Heart right ventricle (tissue), 16 donors: ENCODE measurements around the gene FUT8. TPM values are rescaled to one million over a fixed set of nuclear protein-coding genes. Genes with fewer than 3 reads are reported as not detected.

Experiments
- ATAC-seq, 8 donors: fragments of 200-7000 bp; cut with Tn5 transposase; one replicate each; pipeline ENCODE4 v1.9.1; 2020; ENCODE audit warnings: mild to moderate bottlenecking in 8 of 8, moderate library complexity in 8 of 8, moderate number of reproducible peaks in 1 of 8
- DNase-seq, 2 donors: peaks; one replicate each; pipeline ENCODE4 v3.0.0-alpha.2; 2020
- H3K27ac ChIP-seq, 10 donors: fragments of 200-600 bp; sonication (generic) in 2 of 10; one replicate each; pipeline versions ENCODE4 v1.5.0 to v1.8.0; 2020 to 2022; ENCODE audit warnings: mild to moderate bottlenecking in 3 of 10
- H3K27me3 ChIP-seq, 7 donors: fragments of 200-600 bp; one replicate each; pipeline ENCODE4 v1.8.0; 2021 to 2022; ENCODE audit warnings: mild to moderate bottlenecking in 2 of 7
- H3K36me3 ChIP-seq, 9 donors: fragments of 200-600 bp; sonication (generic) in 1 of 9; one replicate each; pipeline versions ENCODE4 v1.5.0 to v1.8.0; 2020 to 2022; ENCODE audit warnings: mild to moderate bottlenecking in 2 of 9
- H3K4me1 ChIP-seq, 9 donors: fragments of 200-600 bp; sonication (generic) in 1 of 9; one replicate each; pipeline versions ENCODE4 v1.5.0 to v1.8.0; 2020 to 2022; ENCODE audit warnings: mild to moderate bottlenecking in 4 of 9
- H3K4me3 ChIP-seq, 10 donors: fragments of 200-600 bp; sonication (generic) in 2 of 10; one replicate each; pipeline versions ENCODE4 v1.5.0 to v1.8.0; 2020 to 2022; ENCODE audit warnings: mild to moderate bottlenecking in 7 of 10, moderate library complexity in 2 of 10
- H3K9me3 ChIP-seq, 11 donors: fragments of 200-600 bp in 10 of 11; sonication (generic) in 2 of 11; one replicate each; pipeline versions ENCODE4 v1.5.0 to v1.8.0; 2013 to 2022; ENCODE audit warnings: mild to moderate bottlenecking in 2 of 11, control low read depth in 1 of 11, moderate library complexity in 1 of 11
- CTCF ChIP-seq, 9 donors: fragments of 200-600 bp; sonication (generic) in 2 of 9; IDR thresholded peaks; one replicate each; pipeline versions ENCODE4 v1.5.0 to v1.8.0; 2021 to 2022; ENCODE audit warnings: antibody characterized with exemption in 9 of 9, mild to moderate bottlenecking in 5 of 9, moderate library complexity in 1 of 9
- WGBS, 2 donors: extraction: QIAGEN DNeasy Blood & Tissue Kit; methylation state at CpG; one replicate each; pipeline ENCODE4 v1.1.7; 2013; ENCODE audit warnings: inconsistent platforms in 1 of 2; 5-methylcytosine and 5-hydroxymethylcytosine counted together
- intact Hi-C, 10 donors: fragments of 100-400 bp; cut with DNase I; formaldehyde crosslinking; loops; one replicate each; pipeline versions ENCODE4 v1.11.1 to v1.14.2; 2022
- polyA plus RNA-seq, 2 donors: library from polyadenylated mRNA; stranded (reverse); fragments of 200-250 nt; gene quantifications; one replicate each; pipeline ENCODE4 v1.2.3, GENCODE V29; 2013
- total RNA-seq, 10 donors: library from RNA; stranded (reverse); fragmentation: NEBNext Ultra II Directional in 3 of 10; extraction: Animal tissue kit (Norgen Biotek cat#: 25700) in 3 of 10; gene quantifications; one replicate each; pipeline versions ENCODE4 v1.2.1 to v1.2.4, GENCODE V29; 2021 to 2023
- donor health status: Arrhythmogenic right ventricular cardiomyopathy.
- donor health status: ischemic (EF 13 %, LVEDD 7.1; RV severe dilation, severe dysfunction).
- donor health status: healthy with polysubstance abuse.
- donor health status: DM: no; HTN: yes; CAD: no.
- donor health status: DM: no; HTN: no; CAD: no.
- donor health status: ischemic (EF 25% LVEDD 6.9; RV normal size, moderate dysfunction).
- donor health status: ischemic (EF 25% LVEDD 5.7; RV mildly dilated, moderate dysfunction).
- donor health status: healthy.
- donor health status: DM: yes; HTN: yes; CAD: no.
- donor health status: Ischemic cardiomyopathy.
- donor health status: ischemic (EF 35%, LVEDD 5.7; RV mildly dilated, moderate dysfunction).
- donor health status: nonischemic (EF 11% LVEDD 7.7; RV severe dilation, severe dysfunction).
- donor health status: DM: yes; HTN: yes; CAD: no.
- donor health status: PGD.
- donor health status: ischemic (EF 29% LVEDD 5.4; RV normal size, mild dysfunction).
- donor health status: nonischemic (EF 23%, LVEDD 6.1; RV moderate dilation, normal function).

FUT8 gene
- total and polyA plus RNA-seq, 12 donors: 2.9 to 16.1 (median 9.9) TPM

- Histone ChIP-seq H3K27ac (no peak overlapping the region), H3K27me3 (no peaks in the 10 kb centered on the region), H3K4me3 (no peak overlapping the region), H3K9me3 (peaks cover 0 to 8% (median 0%) of the 10 kb centered on the region in 11 donors), H3K4me1 (peaks cover 0 to 28% (median 6%) of the 10 kb centered on the region in 9 donors), H3K36me3 (no peaks in the 10 kb centered on the region)
- intact Hi-C loops: no loop called here
- no peak for TF ChIP-seq CTCF (IDR thresholded peaks at IDR 0.05)
- DNase-seq (no peak), ATAC-seq (no peak)
- 24 to 39% methylated on average over 1 of the region's 1 CpG for WGBS, 2 donors
Measured at GRCh38 chr14:65502676-65503124, 90.2 kb downstream of the FUT8 start.

GRCh38 chr14:65503771-65504170 is 91.2 kb downstream of the FUT8 start:
- 89 to 92% methylated on average over 3 of the region's 3 CpGs for WGBS, 2 donors
- Histone ChIP-seq H3K27me3 (no peaks in the 10 kb centered on the region), H3K9me3 (peaks cover 0 to 16% (median 0%) of the 10 kb centered on the region in 11 donors), H3K27ac (no peak overlapping the region), H3K4me3 (no peak overlapping the region), H3K36me3 (no peaks in the 10 kb centered on the region), H3K4me1 (peaks cover 0 to 18% (median 6%) of the 10 kb centered on the region in 9 donors)
- TF ChIP-seq CTCF (IDR thresholded peaks at IDR 0.05): no peak
- intact Hi-C loops: no loop called here
- DNase-seq (no peak), ATAC-seq (no peak)

GRCh38 chr14:65506801-65507200 is 94.3 kb downstream of the FUT8 start:
- no peak for DNase-seq
- no peak overlapping the region for H3K4me3 ChIP-seq
- H3K27me3 ChIP-seq: no peaks in the 10 kb centered on the region
- intact Hi-C loops: no loop called here
- no peaks in the 10 kb centered on the region for H3K36me3 ChIP-seq
- H3K4me1 ChIP-seq: peaks cover 0 to 18% (median 6%) of the 10 kb centered on the region in 9 donors
- H3K27ac ChIP-seq: no peak overlapping the region
- ATAC-seq: no peak
- H3K9me3 ChIP-seq: peaks cover 0 to 32% (median 0%) of the 10 kb centered on the region in 11 donors
- WGBS, 2 donors: 65 to 71% methylated on average over 6 of the region's 6 CpGs
- TF ChIP-seq CTCF (IDR thresholded peaks at IDR 0.05): no peak

GRCh38 chr14:65509842-65510241 is 97.3 kb downstream of the FUT8 start:
- no peak overlapping the region for H3K27ac ChIP-seq
- intact Hi-C loops: no loop called here
- no peaks in the 10 kb centered on the region for H3K4me1 ChIP-seq
- no peak for TF ChIP-seq CTCF (IDR thresholded peaks at IDR 0.05)
- no peaks in the 10 kb centered on the region for H3K27me3 ChIP-seq
- WGBS, 2 donors: 91 to 93% methylated on average over 3 of the region's 3 CpGs
- DNase-seq (no peak), ATAC-seq (no peak)
- no peaks in the 10 kb centered on the region for H3K36me3 ChIP-seq
- no peak overlapping the region for H3K4me3 ChIP-seq
- H3K9me3 ChIP-seq: peaks cover 0 to 32% (median 0%) of the 10 kb centered on the region in 11 donors
